ENCODE results near the gene FN3KRP. TPM values are rescaled to one million over a fixed set of nuclear protein-coding genes. Genes with fewer than 3 reads are reported as not detected.

FN3KRP gene
- total RNA-seq, 2 donors from 2014 or later, result 39.6 to 47.8 TPM

GRCh38 chr17:82775001-82775823 lies 58.7 kb downstream of the FN3KRP start:
- Mint-ChIP-seq H3K27me3 (ENCODE audit: low read depth) (no peaks in the 10 kb centered on the region), H3K36me3 (ENCODE audit: insufficient read depth in 2 of 2) (peaks cover 0 to 1% of the 10 kb centered on the region in 2 donors), H3K4me3 (peak overlapping the region in 1 of 2 donors; percentile 39), H3K4me1 (ENCODE audit: low read depth) (peaks cover 12% of the 10 kb centered on the region), H3K27ac (no peak overlapping the region), H3K9me3 (no peaks in the 10 kb centered on the region)
- DNase-seq (peak; percentile 50), ATAC-seq (replicated peaks in 1 of 2) (peak in 1 of 2 donors; percentile 28)

GRCh38 chr17:82776454-82776853 lies 59.9 kb downstream of the FN3KRP start:
- Mint-ChIP-seq H3K27me3 (ENCODE audit: low read depth) (no peaks in the 10 kb centered on the region), H3K9me3 (no peaks in the 10 kb centered on the region), H3K36me3 (ENCODE audit: insufficient read depth in 2 of 2) (peaks cover 0 to 1% of the 10 kb centered on the region in 2 donors), H3K27ac (no peak overlapping the region), H3K4me3 (no peak overlapping the region), H3K4me1 (ENCODE audit: low read depth) (peaks cover 12% of the 10 kb centered on the region)
- ATAC-seq (replicated peaks in 1 of 2), result peak in 1 of 2 donors; percentile 71
- peak in 1 of 2 donors; percentile 19 for DNase-seq

Other genes with a start within 250 kb of the FN3KRP start
- 10 to 100 TPM; 59.9 to 61.0 TPM for gene FOXK2, start 197.0 kb upstream of the FN3KRP start, total RNA-seq
- gene WDR45B, start 68.3 kb upstream of the FN3KRP start, total RNA-seq, result 10 to 100 TPM; 51.1 to 52.3 TPM
- gene RAB40B, start 18.0 kb upstream of the FN3KRP start, total RNA-seq, result 1 to 10 TPM; 2.5 to 3.1 TPM
- gene FN3K, start 18.9 kb downstream of the FN3KRP start, total RNA-seq, result 1 to 10 TPM; 3.5 to 4.3 TPM
- 100 to 1,000 TPM; 112 to 134 TPM for gene TBCD, start 35.4 kb downstream of the FN3KRP start, total RNA-seq
- gene ZNF750, start 123.3 kb downstream of the FN3KRP start, total RNA-seq, result not detected

Measured in activated T-cell treated with anti-CD3 and anti-CD28 coated beads, Interleukin-2, amount 50 U/mL, for 72 hours (primary cell).